PC-9 (cell line): ENCODE measurements around the gene UNC13A.

Experiments
- EZH2 ChIP-seq: fragments of 200-600 bp; sonication (generic); IDR thresholded peaks from 2 replicates; pipeline ENCODE4 v1.8.0; 2017; ENCODE audit warnings: antibody characterized with exemption, low read depth
- TF ChIP-seq, protein P1 (sequence below): fragments of 200-600 bp; sonication (generic); conservative IDR thresholded peaks from 2 replicates; pipeline ENCODE4 v1.6.1; 2017; ENCODE audit warnings: mixed run types, antibody characterized with exemption, mild to moderate bottlenecking, moderate library complexity

DNA sequence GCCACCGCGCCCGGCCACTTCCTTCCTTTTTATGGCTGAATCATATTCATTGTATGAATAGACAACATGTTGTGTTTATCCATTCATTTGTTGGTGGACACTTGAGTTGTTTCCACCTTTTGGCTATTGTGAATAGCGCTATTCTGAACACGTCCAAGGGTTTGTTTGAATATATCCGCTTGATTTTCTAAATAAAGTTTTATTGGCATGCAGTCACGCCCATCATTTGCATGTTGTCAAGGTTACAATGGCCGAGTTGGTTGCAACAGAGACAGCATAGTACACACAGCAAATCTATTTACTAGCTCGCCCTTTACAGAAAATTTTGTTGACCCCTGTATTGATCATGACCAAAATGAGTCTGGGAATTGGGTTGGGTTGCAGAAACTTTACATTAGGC lies 89.2 kb downstream of the UNC13A start:
- TF ChIP-seq, protein P1, sequence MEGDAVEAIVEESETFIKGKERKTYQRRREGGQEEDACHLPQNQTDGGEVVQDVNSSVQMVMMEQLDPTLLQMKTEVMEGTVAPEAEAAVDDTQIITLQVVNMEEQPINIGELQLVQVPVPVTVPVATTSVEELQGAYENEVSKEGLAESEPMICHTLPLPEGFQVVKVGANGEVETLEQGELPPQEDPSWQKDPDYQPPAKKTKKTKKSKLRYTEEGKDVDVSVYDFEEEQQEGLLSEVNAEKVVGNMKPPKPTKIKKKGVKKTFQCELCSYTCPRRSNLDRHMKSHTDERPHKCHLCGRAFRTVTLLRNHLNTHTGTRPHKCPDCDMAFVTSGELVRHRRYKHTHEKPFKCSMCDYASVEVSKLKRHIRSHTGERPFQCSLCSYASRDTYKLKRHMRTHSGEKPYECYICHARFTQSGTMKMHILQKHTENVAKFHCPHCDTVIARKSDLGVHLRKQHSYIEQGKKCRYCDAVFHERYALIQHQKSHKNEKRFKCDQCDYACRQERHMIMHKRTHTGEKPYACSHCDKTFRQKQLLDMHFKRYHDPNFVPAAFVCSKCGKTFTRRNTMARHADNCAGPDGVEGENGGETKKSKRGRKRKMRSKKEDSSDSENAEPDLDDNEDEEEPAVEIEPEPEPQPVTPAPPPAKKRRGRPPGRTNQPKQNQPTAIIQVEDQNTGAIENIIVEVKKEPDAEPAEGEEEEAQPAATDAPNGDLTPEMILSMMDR = no peak
- TF ChIP-seq EZH2 = no peak
